Bronchial epithelial cell (primary cell): ENCODE data around the gene PRPF38B. TPM values are rescaled to one million over a fixed set of nuclear protein-coding genes. Genes with fewer than 3 reads are reported as not detected.
A peak's percentile ranks its signal among the peaks of the same experiment; 100 is the strongest.
"Not testable (repeated sequence)": the region's sequence is repeated elsewhere in the genome, so short reads cannot be mapped to it uniquely, and the experiment has no call there.

Experiments
- DNase-seq: peaks from one replicate; pipeline ENCODE4 v3.0.0-alpha.2; 2010; ENCODE audit warnings: low read depth
- FAIRE-seq: peaks from 2 replicates; lab custom pipeline; 2011; peaks lifted over from hg19 to GRCh38; lab: Jason Lieb, UNC
- H3K27me3 ChIP-seq: 2 replicates; pipeline ENCODE4 v1.5.1; 2011; ENCODE audit warnings: low read length; ENCODE audit not compliant: control insufficient read depth, insufficient read depth
- H3K36me3 ChIP-seq: 2 replicates; pipeline ENCODE4 v1.5.1; 2011; ENCODE audit warnings: low read length; ENCODE audit not compliant: control insufficient read depth, insufficient read depth
- H3K4me3 ChIP-seq: 2 replicates; pipeline ENCODE4 v1.5.1; 2011; ENCODE audit warnings: mild to moderate bottlenecking, low read depth, low read length, control low read depth
- total RNA-seq: library from RNA; depleted of rRNA; stranded (reverse); fragments of >200 nt; gene quantifications from 2 replicates; pipeline ENCODE4 v1.2.1, GENCODE V29; 2014
- TF ChIP-seq, protein P1 (sequence below): IDR thresholded peaks from 2 replicates; pipeline ENCODE4 v1.5.1; 2011; ENCODE audit warnings: mild to moderate bottlenecking, moderate library complexity, low read length, control low read depth, inconsistent platforms; ENCODE audit not compliant: insufficient read depth, severe bottlenecking

The PRPF38B gene
- total RNA-seq, 1 donor from 2014 or later, result 11.3 TPM

DNA sequence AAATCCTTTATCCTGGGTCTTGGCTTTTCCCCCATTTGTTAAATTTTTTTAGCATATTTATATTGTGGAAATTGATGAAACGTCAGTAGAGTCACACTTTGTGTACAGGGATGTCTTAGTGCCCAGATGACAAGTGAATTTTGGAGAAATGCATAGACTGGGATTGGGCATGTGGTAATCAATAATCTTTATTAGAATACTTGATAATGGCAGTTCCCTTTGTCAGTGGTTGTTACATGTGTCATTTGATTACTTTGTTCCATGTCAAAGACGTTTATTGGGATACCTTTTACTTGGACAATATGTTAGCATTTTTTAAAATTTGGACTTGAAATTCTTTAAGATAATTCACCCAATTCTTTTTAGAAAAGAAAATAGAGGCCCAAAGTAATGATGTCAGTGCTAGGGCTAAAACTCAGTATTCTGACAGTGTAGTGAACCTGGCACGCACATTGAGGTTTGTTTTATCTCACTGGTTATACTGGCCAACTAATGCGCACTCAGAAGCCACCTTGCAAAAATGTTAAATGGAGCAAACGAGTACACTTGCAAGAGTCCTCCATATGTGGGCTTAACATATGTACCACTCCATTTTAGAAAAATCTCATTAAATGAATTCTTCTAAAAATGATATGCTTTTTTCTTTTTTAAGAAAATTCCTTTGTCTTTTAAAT, 9.2 kb downstream of the PRPF38B start:
- TF ChIP-seq, protein P1, sequence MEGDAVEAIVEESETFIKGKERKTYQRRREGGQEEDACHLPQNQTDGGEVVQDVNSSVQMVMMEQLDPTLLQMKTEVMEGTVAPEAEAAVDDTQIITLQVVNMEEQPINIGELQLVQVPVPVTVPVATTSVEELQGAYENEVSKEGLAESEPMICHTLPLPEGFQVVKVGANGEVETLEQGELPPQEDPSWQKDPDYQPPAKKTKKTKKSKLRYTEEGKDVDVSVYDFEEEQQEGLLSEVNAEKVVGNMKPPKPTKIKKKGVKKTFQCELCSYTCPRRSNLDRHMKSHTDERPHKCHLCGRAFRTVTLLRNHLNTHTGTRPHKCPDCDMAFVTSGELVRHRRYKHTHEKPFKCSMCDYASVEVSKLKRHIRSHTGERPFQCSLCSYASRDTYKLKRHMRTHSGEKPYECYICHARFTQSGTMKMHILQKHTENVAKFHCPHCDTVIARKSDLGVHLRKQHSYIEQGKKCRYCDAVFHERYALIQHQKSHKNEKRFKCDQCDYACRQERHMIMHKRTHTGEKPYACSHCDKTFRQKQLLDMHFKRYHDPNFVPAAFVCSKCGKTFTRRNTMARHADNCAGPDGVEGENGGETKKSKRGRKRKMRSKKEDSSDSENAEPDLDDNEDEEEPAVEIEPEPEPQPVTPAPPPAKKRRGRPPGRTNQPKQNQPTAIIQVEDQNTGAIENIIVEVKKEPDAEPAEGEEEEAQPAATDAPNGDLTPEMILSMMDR, result no peak
- FAIRE-seq (no peak), DNase-seq (no peak)
- H3K36me3 ChIP-seq, result peaks cover 12% of the 10 kb centered on the region
- H3K27me3 ChIP-seq, result no peaks in the 10 kb centered on the region
- no peak overlapping the region for H3K4me3 ChIP-seq

DNA sequence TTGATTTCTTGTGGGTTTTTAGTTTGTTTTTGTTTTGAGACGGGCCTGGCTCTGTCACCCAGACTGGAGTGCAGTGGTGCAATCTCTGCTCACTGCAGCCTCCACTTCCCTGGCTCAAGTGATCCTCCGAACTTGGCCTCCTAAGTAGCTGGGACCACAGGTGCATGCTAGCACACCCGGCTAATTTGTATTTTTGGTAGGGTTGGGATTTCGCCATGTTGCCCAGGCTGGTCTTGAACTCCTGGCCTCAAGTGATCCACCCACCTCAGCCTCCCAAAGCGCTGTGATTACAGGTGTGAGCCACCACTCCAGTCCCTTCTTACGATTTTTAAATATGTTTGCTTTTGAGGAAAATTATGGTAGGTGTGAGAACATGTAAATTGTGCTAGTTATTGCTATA, 10.0 kb downstream of the PRPF38B start:
- H3K27me3 ChIP-seq, H3K4me3 ChIP-seq, FAIRE-seq, DNase-seq: not testable (repeated sequence)
- H3K36me3 ChIP-seq, result peaks cover 10% of the 10 kb centered on the region

DNA sequence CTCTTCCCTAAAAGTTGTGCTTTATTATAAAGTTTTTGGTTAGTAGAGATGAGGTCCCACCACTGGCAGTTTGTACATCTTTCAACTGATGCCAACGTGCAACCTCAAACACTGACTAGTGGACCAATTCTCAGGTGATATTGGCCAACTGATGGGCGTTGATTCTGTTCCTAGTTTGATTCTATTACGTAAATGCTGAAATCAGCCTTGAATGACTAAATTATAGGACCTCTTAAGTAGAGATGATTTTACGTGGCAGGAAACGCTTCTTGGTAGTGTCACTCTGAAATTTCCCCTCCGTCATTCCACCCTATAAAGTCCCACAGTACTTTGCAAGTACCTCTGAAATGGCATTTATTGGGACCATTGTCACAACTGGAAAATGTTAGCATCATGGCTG, 11.8 kb downstream of the PRPF38B start:
- H3K4me3 ChIP-seq, result no peak overlapping the region
- H3K36me3 ChIP-seq, result peaks cover 4% of the 10 kb centered on the region
- DNase-seq (peak; percentile 19), FAIRE-seq (no peak)
- TF ChIP-seq, protein P1, result no peak
- no peaks in the 10 kb centered on the region for H3K27me3 ChIP-seq

DNA sequence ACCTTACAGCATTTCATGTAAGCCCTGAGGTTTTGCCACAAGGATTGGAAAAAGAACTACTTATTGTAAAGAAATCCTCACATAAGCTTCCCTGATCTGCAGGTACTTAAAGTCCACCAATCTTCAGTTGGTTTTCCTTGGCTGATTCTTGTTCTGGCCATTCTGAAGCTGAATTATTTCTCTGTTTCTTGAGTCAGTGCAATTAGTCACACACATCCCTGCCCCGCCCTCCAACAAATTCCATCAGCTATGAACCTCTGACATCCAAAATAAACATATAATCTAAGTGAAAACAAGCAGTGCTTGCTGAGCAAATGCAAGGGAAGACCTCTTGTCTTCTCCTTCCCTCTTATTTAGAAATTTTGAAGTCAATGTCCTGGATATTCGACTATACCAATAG, 12.4 kb downstream of the PRPF38B start:
- no peaks in the 10 kb centered on the region for H3K27me3 ChIP-seq
- no peak for FAIRE-seq
- no peak overlapping the region for H3K4me3 ChIP-seq
- peak; percentile 78 for DNase-seq
- H3K36me3 ChIP-seq, result no peaks in the 10 kb centered on the region
- TF ChIP-seq, protein P1, result no peak

DNA sequence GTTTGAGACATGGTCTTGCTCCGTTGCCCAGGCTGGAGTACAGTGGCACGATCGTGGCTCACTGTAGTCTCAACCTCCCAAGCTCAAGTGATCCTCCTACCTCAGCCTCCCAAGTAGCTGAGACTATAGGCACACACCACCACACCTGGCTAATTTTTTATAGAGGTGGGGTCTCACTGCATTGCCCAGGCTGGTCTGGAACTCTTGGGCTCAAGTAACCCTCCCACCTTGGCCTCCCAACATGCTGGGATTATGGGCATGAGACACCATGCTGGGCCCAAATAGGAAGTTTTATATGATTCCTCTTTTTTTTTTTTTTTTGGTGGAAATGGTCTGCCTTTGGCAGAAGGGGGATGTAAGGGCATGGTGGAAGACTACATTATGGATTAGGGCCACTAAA, 14.5 kb downstream of the PRPF38B start:
- no peaks in the 10 kb centered on the region for H3K36me3 ChIP-seq
- no peaks in the 10 kb centered on the region for H3K27me3 ChIP-seq
- TF ChIP-seq, protein P1, result no peak
- FAIRE-seq, result no peak
- H3K4me3 ChIP-seq, result no peak overlapping the region
- no peak for DNase-seq

DNA sequence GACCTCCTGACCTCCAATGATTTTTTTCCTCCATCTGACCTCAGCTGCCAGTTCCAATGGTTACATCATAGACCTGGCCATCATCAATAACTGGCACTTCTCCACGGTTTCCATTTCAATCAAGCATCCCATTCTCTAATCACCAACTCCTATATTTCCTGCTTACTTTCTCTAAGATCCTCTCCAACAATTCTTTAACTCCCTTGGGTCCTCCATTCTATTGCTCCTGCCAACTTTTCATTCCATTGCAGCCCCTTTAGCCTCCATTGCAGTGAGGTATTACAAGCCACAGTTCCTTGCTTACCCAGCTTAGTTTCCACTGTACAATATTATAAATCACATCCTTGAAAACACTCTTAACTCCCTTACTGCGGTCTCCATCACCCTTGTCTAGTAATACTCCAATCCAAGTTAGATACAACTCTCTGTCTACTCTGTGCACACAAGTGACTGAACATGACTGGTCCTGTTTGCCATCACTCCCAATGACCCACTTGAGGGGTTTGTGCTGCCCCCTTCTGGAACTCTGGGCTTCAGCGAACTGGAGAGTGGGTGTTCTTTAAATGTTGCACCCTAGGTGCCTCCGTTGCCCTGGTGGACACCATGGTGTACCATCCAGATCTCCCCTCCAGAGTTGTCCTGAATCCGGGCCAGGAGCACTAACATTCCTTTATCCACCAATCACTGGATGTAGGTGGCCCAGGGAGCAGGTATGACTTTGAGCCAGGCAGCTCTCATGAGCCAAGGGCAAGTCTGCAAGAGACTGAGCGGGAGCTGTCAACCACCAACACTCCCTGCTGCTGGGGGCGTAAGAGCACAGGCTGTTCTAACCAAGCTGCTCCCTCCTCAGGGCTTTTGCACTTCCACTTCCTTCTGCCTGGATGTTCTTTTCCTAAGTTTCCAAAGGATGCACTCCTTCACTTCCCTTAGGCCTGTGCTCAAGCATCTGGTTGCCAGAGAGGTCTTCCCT, 16.9 kb downstream of the PRPF38B start:
- DNase-seq (peak; percentile 13), FAIRE-seq (no peak)

More for the DNA sequence above, 16.9 kb downstream of the PRPF38B start:
- Histone ChIP-seq H3K27me3 (no peaks in the 10 kb centered on the region), H3K36me3 (no peaks in the 10 kb centered on the region), H3K4me3 (no peak overlapping the region)
- TF ChIP-seq, protein P1, result no peak
